K562 (cell line): ENCODE results near the gene SOX6. TPM values are rescaled to one million over a fixed set of nuclear protein-coding genes. Genes with fewer than 3 reads are reported as not detected.

Source experiments
- ATAC-seq: fragments of 200-7000 bp; cut with Tn5 transposase; 3 replicates; pipeline ENCODE4 v1.9.1; 2020; ENCODE audit warnings: moderate library complexity
- BruUV-seq: library from RNA; stranded (reverse); fragments of 400-500 nt; replicated peaks from 2 replicates; lab custom pipeline; 2021; lab: Mats Ljungman, UMichigan
- CTCF ChIA-PET: fragments of 300-600 bp; formaldehyde crosslinking; extraction: SDS; loops from one replicate; lab custom pipeline; 2021; ENCODE audit warnings: low intra/inter-chr PET ratio; lab: Yijun Ruan, JAX
- POLR2A ChIA-PET: fragments of 300-600, 350-650 bp; sonication (Branson Sonifier 250); formaldehyde crosslinking; extraction: SDS; loops from one replicate; lab custom pipeline; 2021; ENCODE audit warnings: antibody characterized with exemption, inconsistent platforms; lab: Yijun Ruan, JAX
- DNase-seq, 4 experiments: peaks; one replicate each; pipeline versions ENCODE4 v3.0.0 to v3.0.0-alpha.2; 2011 to 2018; ENCODE audit warnings: low spot score in 3 of 4, mixed read lengths in 3 of 4; ENCODE audit errors: extremely low read depth in 1 of 4
- FAIRE-seq: peaks from 2 replicates; lab custom pipeline; 2011; peaks lifted over from hg19 to GRCh38; lab: Jason Lieb, UNC
- H2AFZ ChIP-seq: 2 replicates; pipeline ENCODE4 v1.6.0; 2011; ENCODE audit warnings: low read depth, low read length, control low read depth, inconsistent platforms
- H3K27ac ChIP-seq: fragments of 200-600 bp; 3 replicates; pipeline ENCODE4 v1.8.0; 2011; ENCODE audit warnings: low read depth, mild to moderate bottlenecking, control low read depth, inconsistent platforms, low read length, moderate library complexity, mixed read lengths; ENCODE audit errors: extremely low read depth
- H3K27me3 ChIP-seq, 2 experiments: fragments of 300-600 bp in 1 of 2; 2 replicates in 1 of 2; 3 replicates in 1 of 2; pipeline versions ENCODE4 v1.6.0 to v1.8.0; 2011; ENCODE audit warnings: inconsistent platforms in 2 of 2, low read length in 2 of 2, mild to moderate bottlenecking in 1 of 2, mixed read lengths in 1 of 2, moderate library complexity in 1 of 2; ENCODE audit not compliant: control insufficient read depth in 2 of 2, insufficient read depth in 2 of 2
- H3K36me3 ChIP-seq: fragments of 300-600 bp; 3 replicates; pipeline ENCODE4 v1.8.0; 2011; ENCODE audit warnings: mild to moderate bottlenecking, low read length, inconsistent platforms; ENCODE audit not compliant: control insufficient read depth, insufficient read depth
- H3K4me1 ChIP-seq, 2 experiments: fragments of 200-600 bp in 1 of 2; replicated peaks in 1 of 2; 2 replicates in 1 of 2; 3 replicates in 1 of 2; pipeline versions ENCODE4 v1.5.1 to v1.8.0; 2011; ENCODE audit warnings: inconsistent platforms in 2 of 2, low read length in 2 of 2, mild to moderate bottlenecking in 1 of 2, mixed read lengths in 1 of 2, moderate library complexity in 1 of 2; ENCODE audit not compliant: control insufficient read depth in 2 of 2, insufficient read depth in 2 of 2
- H3K4me2 ChIP-seq: 2 replicates; pipeline ENCODE4 v1.6.1; 2011; ENCODE audit warnings: low read length, control low read depth, inconsistent platforms, mixed read lengths; ENCODE audit not compliant: insufficient read depth
- H3K4me3 ChIP-seq: fragments of 200-600 bp; sonication (generic), shearing (Covaris generic); 2 replicates; pipeline ENCODE4 v1.5.1; 2016; ENCODE audit warnings: control low read depth, inconsistent platforms
- H3K79me2 ChIP-seq: fragments of 200-600 bp; 3 replicates; pipeline ENCODE4 v1.8.0; 2011; ENCODE audit warnings: low read length, inconsistent platforms; ENCODE audit not compliant: control insufficient read depth, insufficient read depth
- H3K9ac ChIP-seq, 2 experiments: 2 replicates each; pipeline versions ENCODE4 v1.6.0 to v1.6.1; 2011; ENCODE audit warnings: low read depth in 2 of 2, low read length in 2 of 2, control low read depth in 1 of 2, inconsistent platforms in 1 of 2, mild to moderate bottlenecking in 1 of 2, mixed read lengths in 1 of 2; ENCODE audit not compliant: insufficient read depth in 1 of 2
- H3K9me1 ChIP-seq: one replicate; pipeline ENCODE4 v1.6.0; 2011; ENCODE audit warnings: inconsistent platforms, mild to moderate bottlenecking, low read length, moderate library complexity; ENCODE audit not compliant: control insufficient read depth, insufficient read depth
- H3K9me3 ChIP-seq: replicated peaks from 2 replicates; pipeline ENCODE4 v1.5.1; 2011; ENCODE audit warnings: low read depth, low read length, inconsistent platforms; ENCODE audit not compliant: control insufficient read depth, insufficient read depth
- H4K20me1 ChIP-seq: replicated peaks from 2 replicates; pipeline ENCODE4 v1.6.1; 2011; ENCODE audit warnings: low read length, inconsistent platforms, mixed read lengths; ENCODE audit not compliant: control insufficient read depth, insufficient read depth
- CTCF ChIP-seq, 3 experiments: IDR thresholded peaks in 2 of 3; conservative IDR thresholded peaks in 1 of 3; 2 replicates each; pipeline ENCODE4 v1.5.1; 2011 to 2012; ENCODE audit warnings: low read length in 3 of 3, mild to moderate bottlenecking in 3 of 3, control low read depth in 2 of 3, improper control_type of control experiment in 1 of 3, inconsistent platforms in 1 of 3, low read depth in 1 of 3, mixed read lengths in 1 of 3, moderate library complexity in 1 of 3; ENCODE audit not compliant: insufficient read depth in 2 of 3
- ELF2 ChIP-seq: fragments of 250-450 bp; sonication (Bioruptor Pico); IDR thresholded peaks from 2 replicates; pipeline ENCODE4 v1.5.0; 2021; ENCODE audit warnings: mild to moderate bottlenecking
- HNRNPUL1 ChIP-seq: fragments of 200-400 bp; formaldehyde crosslinking; IDR thresholded peaks from 2 replicates; pipeline ENCODE4 v1.6.1; 2017; ENCODE audit warnings: low read length
- KAT8 ChIP-seq: fragments of 450-650 bp; IDR thresholded peaks from 2 replicates; pipeline ENCODE4 v1.6.1; 2016; ENCODE audit warnings: low read depth, mild to moderate bottlenecking
- NUFIP1 ChIP-seq: fragments of 450-650 bp; IDR thresholded peaks from 2 replicates; pipeline ENCODE4 v1.6.1; 2018; ENCODE audit not compliant: partially characterized antibody
- PHB2 ChIP-seq: fragments of 450-650 bp; IDR thresholded peaks from 2 replicates; pipeline ENCODE4 v1.6.1; 2017; ENCODE audit warnings: low read depth
- SIN3B ChIP-seq: fragments of 450-650 bp; IDR thresholded peaks from 2 replicates; pipeline ENCODE4 v1.6.1; 2017; ENCODE audit warnings: low read depth, mild to moderate bottlenecking, moderate library complexity
- XRCC5 ChIP-seq: fragments of 200-400 bp; formaldehyde crosslinking; IDR thresholded peaks from 2 replicates; pipeline ENCODE4 v1.6.1; 2017; ENCODE audit warnings: low read depth, mild to moderate bottlenecking, low read length
- ZNF778 ChIP-seq: fragments of 450-650 bp; formaldehyde crosslinking; IDR thresholded peaks from 2 replicates; pipeline ENCODE4 v1.4.0; 2020; ENCODE audit warnings: mild to moderate bottlenecking, moderate library complexity
- WGBS: fragments of 100-300 bp; shearing (Covaris generic); methylation state at CpG from one replicate; pipeline ENCODE4 v1.1.6; 2016; ENCODE audit warnings: low coverage, mixed read lengths; ENCODE audit not compliant: insufficient coverage; ENCODE audit errors: missing lambda C conversion rate; 5-methylcytosine and 5-hydroxymethylcytosine counted together
- in situ Hi-C: fragments of 300-500 bp; cut with MboI; formaldehyde crosslinking; loops from 4 replicates; pipeline ENCODE4 v1.15.0; 2018; ENCODE audit warnings: inconsistent platforms, mixed read lengths
- intact Hi-C: fragments of 100-400 bp; cut with micrococcal nuclease; formaldehyde crosslinking; loops from 2 replicates; pipeline ENCODE4 v1.14.2; 2022
- polyA plus RNA-seq, 8 experiments: library from polyadenylated mRNA; depleted of rRNA in 4 of 8; stranded (reverse) in 5 of 8; unstranded in 3 of 8; fragments of >200 nt; fragmentation: Nextera tagmentation in 2 of 8; fragmentation: Illumina TruSeq in 1 of 8; extraction: Ambion mirVana in 2 of 8; extraction: Trizol in 1 of 8; gene quantifications; 2 replicates each; pipeline versions ENCODE4 v1.2.1 to v1.2.3, GENCODE V29; 2011 to 2014; ENCODE audit warnings: inconsistent platforms in 1 of 8, missing spikeins in 1 of 8
- total RNA-seq, 7 experiments: library from RNA; depleted of rRNA in 6 of 7; stranded (reverse); fragments of >200 nt in 6 of 7; fragmentation: Illumina TruSeq in 2 of 7; extraction: Trizol in 2 of 7; gene quantifications; 2 replicates each; pipeline versions ENCODE4 v1.2.1 to v1.2.3, GENCODE V29; 2011 to 2021; ENCODE audit warnings: low replicate concordance in 1 of 7

The SOX6 gene
- total and polyA plus RNA-seq, 9 of the 15 experiments (the other 6 are each of a cell fraction or from before 2014, with no cell fraction given): 0.89 to 8.7 (median 5.7) TPM

GRCh38 chr11:16217631-16218030 lies 138.7 kb downstream of the SOX6 start:
- no TSS peak for BruUV-seq
- CTCF ChIA-PET: no interaction called here
- no peak for DNase-seq
- Histone ChIP-seq H3K27me3 (no peaks in the 10 kb centered on the region), H3K4me2 (no peak overlapping the region)
- ATAC-seq: no peak
- TF ChIP-seq ZNF778 (CRISPR knock-in tag): no peak
- no peak for TF ChIP-seq ELF2
- TF ChIP-seq PHB2: no peak
- TF ChIP-seq, all 486 proteins: peak for 0
- intact Hi-C loops (no loop called here), in situ Hi-C loops (no loop called here)
- H3K9me3 ChIP-seq: no peaks in the 10 kb centered on the region
- no peaks in the 10 kb centered on the region for H3K36me3 ChIP-seq
- no peak overlapping the region for H3K9ac ChIP-seq
- POLR2A ChIA-PET: no interaction called here
- WGBS: 71% methylated on average over 3 of the region's 3 CpGs
- FAIRE-seq: no peak
- H3K4me3 ChIP-seq: no peak overlapping the region
- H2AFZ ChIP-seq: no peak overlapping the region
- H3K79me2 ChIP-seq: no peaks in the 10 kb centered on the region
- H3K4me1 ChIP-seq: no peaks in the 10 kb centered on the region
- no peaks in the 10 kb centered on the region for H4K20me1 ChIP-seq
- H3K9me1 ChIP-seq: no peaks in the 10 kb centered on the region
- no peak overlapping the region for H3K27ac ChIP-seq

- WGBS: 48% methylated on average over 3 of the region's 3 CpGs
- BruUV-seq: no TSS peak
- ATAC-seq: no peak
Measured at GRCh38 chr11:16216831-16217230, 139.5 kb downstream of the SOX6 start.

More at GRCh38 chr11:16216831-16217230, 139.5 kb downstream of the SOX6 start:
- H3K4me3 ChIP-seq: no peak overlapping the region
- no peaks in the 10 kb centered on the region for H3K27me3 ChIP-seq
- no peak overlapping the region for H2AFZ ChIP-seq
- no peaks in the 10 kb centered on the region for H3K9me1 ChIP-seq
- no peak for FAIRE-seq
- no peak overlapping the region for H3K27ac ChIP-seq
- H3K9ac ChIP-seq: no peak overlapping the region
- CTCF ChIA-PET: no interaction called here
- no peaks in the 10 kb centered on the region for H3K36me3 ChIP-seq
- no peak for DNase-seq
- no peaks in the 10 kb centered on the region for H4K20me1 ChIP-seq
- in situ Hi-C loops (no loop called here), intact Hi-C loops (no loop called here)
- no peaks in the 10 kb centered on the region for H3K9me3 ChIP-seq
- TF ChIP-seq SIN3B: no peak
- TF ChIP-seq KAT8: no peak
- no peak for TF ChIP-seq NUFIP1
- TF ChIP-seq CTCF (IDR thresholded peaks at IDR 0.05 in 2 of 3, conservative IDR thresholded peaks at IDR 0.05 in 1 of 3; ENCODE audit: insufficient read depth in 2 of 3, low read depth in 1 of 3, low read length in 3 of 3): no peak
- no peak for TF ChIP-seq XRCC5
- TF ChIP-seq HNRNPUL1: no peak
- no peak overlapping the region for H3K4me2 ChIP-seq
- no peaks in the 10 kb centered on the region for H3K4me1 ChIP-seq
- H3K79me2 ChIP-seq: no peaks in the 10 kb centered on the region
- POLR2A ChIA-PET: no interaction called here
